Measurements from ENCODE around the gene FAM120A. TPM values are rescaled to one million over a fixed set of nuclear protein-coding genes. Genes with fewer than 3 reads are reported as not detected.

FAM120A gene
- total and polyA plus RNA-seq, 11 donors, result 37.9 to 123 (median 113) TPM

DNA sequence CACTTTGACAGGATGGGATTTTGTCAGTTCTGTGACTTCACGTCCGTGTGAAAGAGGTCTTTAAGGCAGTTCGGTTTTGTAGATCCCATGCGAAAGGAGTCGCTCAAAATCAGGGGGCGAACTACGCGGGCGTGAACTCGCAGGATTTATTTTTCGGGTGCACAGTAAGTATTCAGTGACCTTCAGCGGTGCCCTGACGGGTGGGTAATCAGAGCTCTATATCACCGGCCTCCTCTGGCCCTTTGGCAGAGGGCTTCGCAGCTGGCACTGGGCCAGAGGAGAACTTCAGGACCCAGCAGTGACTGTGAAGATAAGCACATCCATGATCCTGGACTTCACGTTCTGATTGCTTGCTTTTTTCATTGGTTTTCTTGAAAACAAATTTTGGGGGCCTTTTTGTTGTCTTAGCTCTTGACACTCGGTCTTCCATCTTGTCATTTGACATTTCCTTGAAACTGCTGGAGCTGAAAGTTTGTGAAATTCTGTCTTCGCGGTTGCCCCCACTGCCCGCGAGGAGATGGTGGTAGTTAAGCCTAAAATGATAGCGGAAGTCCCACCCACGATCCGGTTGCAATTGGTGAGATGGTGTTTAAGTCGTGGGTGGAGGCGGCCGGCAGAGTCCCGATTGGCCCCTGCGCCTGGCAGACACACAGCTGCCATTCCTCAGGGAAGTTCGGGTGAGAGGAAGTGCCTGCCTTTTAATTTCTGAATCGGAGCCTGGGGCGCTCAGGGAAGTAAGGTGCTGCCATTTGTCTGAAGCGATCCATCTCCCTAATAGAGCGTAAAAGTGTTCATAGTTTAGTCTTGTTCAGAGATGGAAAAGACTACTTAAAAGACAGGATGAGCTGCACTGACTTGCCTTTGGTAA, 1.8 kb downstream of the FAM120A start, which contains the start of gene FAM120AOS:
Gene FAM120AOS, minus strand, starts transcription at position 535 of the 868 bp plus-strand sequence. CDS start 872 bp downstream, outside the sequence.
- Histone ChIP-seq H3K4me3 (peak within 1 kb of the TSS; percentile 68 to 99 (median 93)), H3K36me3 (peaks cover 0 to 18% (median 16%) of the 10 kb centered on the region in 9 donors), H3K27me3 (no peaks in the 10 kb centered on the region), H3K9me3 (no peaks in the 10 kb centered on the region), H3K4me1 (peaks cover under 1 to 66% (median 43%) of the 10 kb centered on the region in 12 donors), H3K27ac (peak within 1 kb of the TSS; percentile 77 to 97 (median 96))
- DNase-seq (peak; percentile 93 to 96 (median 94)), ATAC-seq (peak; percentile 87 to 96 (median 88))
- intact Hi-C loops (cut with DNase I), result loop anchor here in 9 of 10 donors (2.0 to 10.0 kb wide), 10 partner anchors 49 to 356 kb away; partner anchors contain the start of genes CARD19 (in 2 of the 9) and NINJ1 (in 1 of the 9)
- 0 to 1% (median 0%) methylated on average over 34 of the region's 34 CpGs for WGBS, 4 donors
- TF ChIP-seq, protein P1, sequence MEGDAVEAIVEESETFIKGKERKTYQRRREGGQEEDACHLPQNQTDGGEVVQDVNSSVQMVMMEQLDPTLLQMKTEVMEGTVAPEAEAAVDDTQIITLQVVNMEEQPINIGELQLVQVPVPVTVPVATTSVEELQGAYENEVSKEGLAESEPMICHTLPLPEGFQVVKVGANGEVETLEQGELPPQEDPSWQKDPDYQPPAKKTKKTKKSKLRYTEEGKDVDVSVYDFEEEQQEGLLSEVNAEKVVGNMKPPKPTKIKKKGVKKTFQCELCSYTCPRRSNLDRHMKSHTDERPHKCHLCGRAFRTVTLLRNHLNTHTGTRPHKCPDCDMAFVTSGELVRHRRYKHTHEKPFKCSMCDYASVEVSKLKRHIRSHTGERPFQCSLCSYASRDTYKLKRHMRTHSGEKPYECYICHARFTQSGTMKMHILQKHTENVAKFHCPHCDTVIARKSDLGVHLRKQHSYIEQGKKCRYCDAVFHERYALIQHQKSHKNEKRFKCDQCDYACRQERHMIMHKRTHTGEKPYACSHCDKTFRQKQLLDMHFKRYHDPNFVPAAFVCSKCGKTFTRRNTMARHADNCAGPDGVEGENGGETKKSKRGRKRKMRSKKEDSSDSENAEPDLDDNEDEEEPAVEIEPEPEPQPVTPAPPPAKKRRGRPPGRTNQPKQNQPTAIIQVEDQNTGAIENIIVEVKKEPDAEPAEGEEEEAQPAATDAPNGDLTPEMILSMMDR (IDR thresholded peaks at IDR 0.05), result no peak
- peak; percentile 10 to 68 for TF ChIP-seq POLR2A (IDR thresholded peaks at IDR 0.05)

DNA sequence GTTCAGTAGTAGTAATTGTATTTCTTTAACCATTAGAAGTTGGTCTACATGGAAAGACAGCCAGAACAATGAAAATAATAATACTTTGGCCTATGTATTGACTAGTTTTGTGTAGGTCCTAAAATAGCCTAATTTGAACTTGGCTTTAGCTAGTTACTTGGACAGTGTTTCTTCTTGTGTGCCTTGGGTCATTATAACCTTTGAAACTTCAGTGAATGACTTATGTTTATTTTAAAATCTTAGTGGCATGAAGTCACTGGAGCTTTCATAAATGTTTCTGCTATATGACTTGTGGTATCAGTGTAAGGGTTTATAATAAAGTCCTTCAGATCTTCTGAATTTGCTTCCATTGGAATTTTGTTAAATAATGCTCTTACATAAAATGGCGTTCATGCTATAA, 4.5 kb downstream of the FAM120A start:
- WGBS, 4 donors, result 93 to 96% (median 95%) methylated on average over 1 of the region's 1 CpG
- no peak overlapping the region for H3K4me3 ChIP-seq
- peak overlapping the region in 9 of 12 donors; percentile 7 to 97 (median 30) for H3K27ac ChIP-seq
- ATAC-seq (no peak), DNase-seq (no peak)
- H3K27me3 ChIP-seq, result no peaks in the 10 kb centered on the region
- no peak for TF ChIP-seq POLR2A (IDR thresholded peaks at IDR 0.05)
- TF ChIP-seq, protein P1 (IDR thresholded peaks at IDR 0.05), result no peak
- peaks cover 2 to 72% (median 46%) of the 10 kb centered on the region in 12 donors for H3K4me1 ChIP-seq
- no peaks in the 10 kb centered on the region for H3K9me3 ChIP-seq
- H3K36me3 ChIP-seq, result no peaks in the 10 kb centered on the region
- intact Hi-C loops (cut with DNase I), result loop anchor here in 5 of 10 donors (5.0 to 10.0 kb wide), 6 partner anchors 46 to 321 kb away; partner anchors contain the start of gene NINJ1 (in 1 of the 5)

DNA sequence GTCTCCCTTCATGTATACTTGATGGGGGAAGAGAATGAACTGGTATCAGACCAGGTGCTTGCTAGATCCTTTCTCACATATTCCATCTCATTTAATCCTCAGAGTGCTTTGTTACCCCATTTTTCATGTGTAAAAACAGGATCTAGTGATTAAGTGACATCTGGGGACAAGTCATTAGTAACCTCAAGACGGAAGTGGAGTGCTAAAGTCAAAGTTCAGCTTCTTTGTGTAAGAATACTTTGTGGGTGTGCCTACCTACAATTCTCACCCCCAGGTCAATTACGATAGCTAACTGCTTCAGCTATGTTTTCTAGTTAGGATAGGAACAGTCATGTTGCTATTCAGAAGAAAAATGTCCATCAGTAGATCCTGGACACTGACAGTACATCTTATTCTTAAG, 5.0 kb downstream of the FAM120A start:
- H3K27me3 ChIP-seq, result no peaks in the 10 kb centered on the region
- TF ChIP-seq, protein P1 (IDR thresholded peaks at IDR 0.05), result no peak
- TF ChIP-seq POLR2A (IDR thresholded peaks at IDR 0.05), result no peak
- DNase-seq, result no peak
- intact Hi-C loops (cut with DNase I), result loop anchor here in 5 of 10 donors (5.0 to 10.0 kb wide), 6 partner anchors 46 to 322 kb away; partner anchors contain the start of gene NINJ1 (in 1 of the 5)
- 64 to 83% (median 82%) methylated on average over 2 of the region's 2 CpGs for WGBS, 4 donors
- H3K4me3 ChIP-seq, result no peak overlapping the region
- no peaks in the 10 kb centered on the region for H3K36me3 ChIP-seq
- no peaks in the 10 kb centered on the region for H3K9me3 ChIP-seq
- H3K4me1 ChIP-seq, result peaks cover 2 to 77% (median 48%) of the 10 kb centered on the region in 12 donors
- H3K27ac ChIP-seq, result peak overlapping the region in 6 of 12 donors; percentile 7 to 97 (median 94)
- ATAC-seq, result no peak

GRCh38 chr9:93457006-93457405, 5.5 kb downstream of the FAM120A start:
- Histone ChIP-seq H3K4me1 (peaks cover 2 to 81% (median 48%) of the 10 kb centered on the region in 12 donors), H3K27ac (peak overlapping the region in 1 of 12 donors; percentile 97), H3K9me3 (no peaks in the 10 kb centered on the region), H3K4me3 (no peak overlapping the region), H3K36me3 (no peaks in the 10 kb centered on the region), H3K27me3 (no peaks in the 10 kb centered on the region)
- no peak for DNase-seq
- 80 to 97% (median 89%) methylated on average over 1 of the region's 1 CpG for WGBS, 4 donors
- intact Hi-C loops (cut with DNase I), result loop anchor here in 5 of 10 donors (5.0 to 10.0 kb wide), 6 partner anchors 45 to 322 kb away; partner anchors contain the start of gene NINJ1 (in 1 of the 5)
- ATAC-seq, result no peak
- TF ChIP-seq, protein P1 (IDR thresholded peaks at IDR 0.05), result no peak
- no peak for TF ChIP-seq POLR2A (IDR thresholded peaks at IDR 0.05)
